Right atrium auricular region (tissue), 2 donors: ENCODE data around the gene TEX101. TPM values are rescaled to one million over a fixed set of nuclear protein-coding genes. Genes with fewer than 3 reads are reported as not detected.

Experiments
- DNase-seq: peaks from one replicate; pipeline ENCODE4 v3.0.0-alpha.2; 2019; ENCODE audit warnings: low spot score
- H3K27ac ChIP-seq, 2 donors: fragments of 200-600 bp; sonication (generic); 1 replicate in 1 of 2; 2 replicates in 1 of 2; pipeline ENCODE4 v1.5.1; 2016 to 2019
- H3K27me3 ChIP-seq, 2 donors: fragments of 200-600 bp; sonication (generic); one replicate each; pipeline versions ENCODE4 v1.5.1 to v1.6.0; 2017 to 2019
- H3K36me3 ChIP-seq: fragments of 200-600 bp; sonication (generic); one replicate; pipeline ENCODE4 v1.5.1; 2016
- H3K4me1 ChIP-seq, 2 donors: fragments of 200-600 bp; sonication (generic); one replicate each; pipeline versions ENCODE4 v1.5.1 to v1.6.0; 2017 to 2019
- H3K4me3 ChIP-seq, 2 donors: fragments of 200-600 bp; sonication (generic); 1 replicate in 1 of 2; 2 replicates in 1 of 2; pipeline ENCODE4 v1.5.1; 2017 to 2019; ENCODE audit warnings: mild to moderate bottlenecking in 1 of 2, moderate library complexity in 1 of 2
- H3K9me3 ChIP-seq, 2 donors: fragments of 200-600 bp; sonication (generic); one replicate each; pipeline ENCODE4 v1.5.1; 2019
- total RNA-seq, 2 donors: library from RNA; depleted of rRNA; stranded (reverse); fragments of >200 nt; gene quantifications; one replicate each; pipeline ENCODE4 v1.1.0, GENCODE V29; 2016
- TF ChIP-seq, protein P1 (sequence below), 2 donors: fragments of 200-600 bp; sonication (generic); IDR thresholded peaks; one replicate each; pipeline ENCODE4 v1.5.1; 2019; ENCODE audit warnings: antibody characterized with exemption in 2 of 2

Gene TEX101
- total RNA-seq, 2 donors from 2014 or later: not detected

DNA sequence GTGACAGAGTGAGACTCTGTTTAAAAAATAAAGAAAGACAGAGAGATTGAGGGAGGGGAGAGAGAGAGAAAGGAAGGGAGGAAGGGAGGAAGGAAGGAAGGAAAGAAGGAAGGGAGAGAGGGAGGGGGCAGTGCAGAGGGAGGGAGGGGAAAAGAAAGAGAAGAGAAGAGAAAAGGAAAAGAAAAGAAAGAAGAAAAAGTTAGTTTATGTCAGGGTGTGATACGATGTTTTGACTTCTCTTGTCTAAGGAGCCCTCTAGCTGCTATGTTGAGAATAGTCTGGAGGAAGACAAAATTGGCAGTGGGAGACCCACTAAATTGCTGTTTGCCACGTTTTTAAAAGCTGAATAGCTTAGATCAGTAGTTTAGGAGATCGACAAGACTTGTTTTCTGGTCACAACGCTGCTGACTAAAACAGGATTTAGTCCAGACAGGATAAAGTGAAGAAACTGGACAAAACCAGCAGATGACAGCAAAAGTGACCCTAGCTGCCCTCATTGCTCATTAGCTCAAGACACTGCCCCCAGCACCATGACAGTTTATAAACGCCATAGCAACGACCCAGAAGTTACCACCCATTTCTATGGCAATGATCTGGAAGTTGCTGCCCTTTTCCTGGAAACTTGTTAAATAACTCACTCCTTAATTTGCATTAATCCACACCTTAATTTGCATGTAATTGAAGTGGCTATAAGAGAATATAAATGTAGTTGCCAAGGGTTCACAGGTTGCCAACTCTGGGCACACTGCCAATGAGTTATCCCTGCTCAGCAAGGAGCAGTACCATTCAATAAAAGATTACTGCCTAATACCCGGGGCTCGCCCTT, 11.1 kb downstream of the TEX101 start:
- Histone ChIP-seq H3K27me3 (no peaks in the 10 kb centered on the region), H3K36me3 (no peaks in the 10 kb centered on the region), H3K4me1 (no peaks in the 10 kb centered on the region), H3K9me3 (no peaks in the 10 kb centered on the region), H3K4me3 (no peak overlapping the region), H3K27ac (no peak overlapping the region)
- no peak for DNase-seq
- TF ChIP-seq, protein P1, sequence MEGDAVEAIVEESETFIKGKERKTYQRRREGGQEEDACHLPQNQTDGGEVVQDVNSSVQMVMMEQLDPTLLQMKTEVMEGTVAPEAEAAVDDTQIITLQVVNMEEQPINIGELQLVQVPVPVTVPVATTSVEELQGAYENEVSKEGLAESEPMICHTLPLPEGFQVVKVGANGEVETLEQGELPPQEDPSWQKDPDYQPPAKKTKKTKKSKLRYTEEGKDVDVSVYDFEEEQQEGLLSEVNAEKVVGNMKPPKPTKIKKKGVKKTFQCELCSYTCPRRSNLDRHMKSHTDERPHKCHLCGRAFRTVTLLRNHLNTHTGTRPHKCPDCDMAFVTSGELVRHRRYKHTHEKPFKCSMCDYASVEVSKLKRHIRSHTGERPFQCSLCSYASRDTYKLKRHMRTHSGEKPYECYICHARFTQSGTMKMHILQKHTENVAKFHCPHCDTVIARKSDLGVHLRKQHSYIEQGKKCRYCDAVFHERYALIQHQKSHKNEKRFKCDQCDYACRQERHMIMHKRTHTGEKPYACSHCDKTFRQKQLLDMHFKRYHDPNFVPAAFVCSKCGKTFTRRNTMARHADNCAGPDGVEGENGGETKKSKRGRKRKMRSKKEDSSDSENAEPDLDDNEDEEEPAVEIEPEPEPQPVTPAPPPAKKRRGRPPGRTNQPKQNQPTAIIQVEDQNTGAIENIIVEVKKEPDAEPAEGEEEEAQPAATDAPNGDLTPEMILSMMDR (IDR thresholded peaks at IDR 0.05): peak in 1 of 2 donors; percentile 47

DNA sequence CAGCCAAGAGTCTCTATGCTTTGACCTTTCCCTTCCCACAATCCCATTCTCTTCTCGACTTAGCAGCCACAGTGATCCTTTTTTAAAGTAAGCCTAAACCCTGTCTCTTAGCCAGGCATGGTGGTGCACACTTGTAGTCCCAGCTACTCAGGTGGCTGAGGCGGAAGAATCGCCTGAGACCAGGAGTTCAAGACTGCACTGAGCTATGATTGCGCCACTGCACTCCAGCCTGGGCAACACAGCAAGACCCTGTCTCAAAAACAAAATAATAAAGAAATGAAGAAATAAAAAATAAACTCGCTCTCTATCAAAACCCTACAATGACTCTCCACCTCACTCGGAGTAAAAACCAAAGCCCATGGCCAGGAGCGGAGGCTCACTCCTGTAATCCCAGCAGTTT, 14.7 kb downstream of the TEX101 start:
- TF ChIP-seq, protein P1 (IDR thresholded peaks at IDR 0.05): no peak
- no peak for DNase-seq
- no peaks in the 10 kb centered on the region for H3K4me1 ChIP-seq
- no peaks in the 10 kb centered on the region for H3K9me3 ChIP-seq
- no peaks in the 10 kb centered on the region for H3K36me3 ChIP-seq
- H3K27me3 ChIP-seq: no peaks in the 10 kb centered on the region
- H3K4me3 ChIP-seq: no peak overlapping the region
- H3K27ac ChIP-seq: no peak overlapping the region

DNA sequence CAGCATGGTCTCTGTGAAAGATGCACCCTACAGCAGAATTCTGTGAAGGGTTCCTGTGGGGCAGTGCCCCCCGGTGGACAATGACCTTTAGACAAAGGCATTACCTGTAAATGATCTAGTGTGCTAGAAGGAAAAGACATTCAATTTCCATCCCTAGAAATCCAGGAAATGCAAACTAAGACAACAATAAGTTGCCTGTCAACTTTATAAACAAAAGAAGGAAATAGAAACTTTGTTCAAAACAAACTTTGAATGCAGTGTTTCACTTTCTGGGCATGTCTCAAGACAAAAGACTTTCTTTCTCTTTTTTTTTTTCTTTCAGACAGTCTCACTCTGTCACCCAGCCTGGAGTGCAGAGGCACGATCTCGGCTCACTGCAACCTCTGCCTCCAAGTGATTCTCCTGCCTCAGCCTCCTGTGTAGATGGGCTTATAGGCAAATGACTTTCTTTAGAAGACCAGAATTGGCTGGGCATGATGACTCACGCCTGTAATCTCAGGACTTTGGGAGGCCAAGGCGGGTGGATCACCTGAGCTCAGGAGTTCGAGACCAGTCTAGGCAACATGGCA, 15.5 kb downstream of the TEX101 start:
- Histone ChIP-seq H3K27ac (no peak overlapping the region), H3K4me1 (no peaks in the 10 kb centered on the region), H3K4me3 (no peak overlapping the region), H3K36me3 (no peaks in the 10 kb centered on the region), H3K27me3 (no peaks in the 10 kb centered on the region), H3K9me3 (no peaks in the 10 kb centered on the region)
- no peak for DNase-seq
- TF ChIP-seq, protein P1 (IDR thresholded peaks at IDR 0.05): no peak

GRCh38 chr19:43430976-43431375, 16.3 kb downstream of the TEX101 start:
- Histone ChIP-seq H3K27me3 (no peaks in the 10 kb centered on the region), H3K4me3 (no peak overlapping the region), H3K27ac (no peak overlapping the region), H3K4me1 (no peaks in the 10 kb centered on the region), H3K36me3 (no peaks in the 10 kb centered on the region), H3K9me3 (no peaks in the 10 kb centered on the region)
- TF ChIP-seq, protein P1 (IDR thresholded peaks at IDR 0.05): no peak
- no peak for DNase-seq

DNA sequence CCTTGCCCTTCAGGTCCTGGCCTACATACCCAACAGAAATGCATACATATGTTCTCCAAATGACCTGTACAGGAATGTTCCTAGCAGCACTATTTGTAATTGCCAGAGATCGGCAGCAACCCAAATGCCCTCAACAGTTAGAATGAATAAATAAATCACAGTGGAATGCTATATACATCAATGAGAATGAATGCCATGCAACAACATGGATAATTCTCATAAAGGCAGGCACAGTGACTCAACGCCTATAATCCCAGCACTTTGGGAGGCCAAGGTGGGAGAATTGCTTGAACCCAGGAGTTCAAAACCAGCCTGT, 18.6 kb downstream of the TEX101 start:
- Histone ChIP-seq H3K36me3 (no peaks in the 10 kb centered on the region), H3K4me1 (peaks cover 0 to 2% of the 10 kb centered on the region in 2 donors), H3K27ac (no peak overlapping the region), H3K4me3 (no peak overlapping the region), H3K9me3 (no peaks in the 10 kb centered on the region), H3K27me3 (no peaks in the 10 kb centered on the region)
- no peak for DNase-seq
- TF ChIP-seq, protein P1 (IDR thresholded peaks at IDR 0.05): no peak
